Astrocyte (in vitro differentiated cells and primary cell): ENCODE data around the gene NFIA. TPM values are rescaled to one million over a fixed set of nuclear protein-coding genes. Genes with fewer than 3 reads are reported as not detected.

ENCODE experiments used
- DNase-seq: peaks from one replicate; pipeline ENCODE4 v3.0.0-alpha.2; 2010; ENCODE audit warnings: low read depth
- FAIRE-seq: peaks from 2 replicates; lab custom pipeline; 2011; peaks lifted over from hg19 to GRCh38; lab: Jason Lieb, UNC
- H2AFZ ChIP-seq: 2 replicates; pipeline ENCODE4 v1.6.0; 2012; ENCODE audit warnings: low read depth, low read length, inconsistent platforms
- H3K27ac ChIP-seq: 2 replicates; pipeline ENCODE4 v1.5.1; 2011; ENCODE audit warnings: low read depth, low read length, inconsistent platforms
- H3K27me3 ChIP-seq: 2 replicates; pipeline ENCODE4 v1.6.0; 2011; ENCODE audit warnings: low read length, inconsistent platforms; ENCODE audit not compliant: insufficient read depth
- H3K36me3 ChIP-seq: 2 replicates; pipeline ENCODE4 v1.5.1; 2011; ENCODE audit warnings: low read length, inconsistent platforms; ENCODE audit not compliant: insufficient read depth
- H3K4me1 ChIP-seq: 2 replicates; pipeline ENCODE4 v1.5.1; 2011; ENCODE audit warnings: low read length, inconsistent platforms; ENCODE audit not compliant: insufficient read depth
- H3K4me2 ChIP-seq: 2 replicates; pipeline ENCODE4 v1.6.0; 2012; ENCODE audit warnings: low read length, inconsistent platforms
- H3K4me3 ChIP-seq: 2 replicates; pipeline ENCODE4 v1.5.1; 2011; ENCODE audit warnings: low read depth, mild to moderate bottlenecking, low read length, inconsistent platforms; ENCODE audit not compliant: insufficient read depth
- H3K79me2 ChIP-seq: 2 replicates; pipeline ENCODE4 v1.6.0; 2012; ENCODE audit warnings: mild to moderate bottlenecking, low read length, inconsistent platforms; ENCODE audit not compliant: insufficient read depth
- H3K9ac ChIP-seq: 2 replicates; pipeline ENCODE4 v1.6.0; 2012; ENCODE audit warnings: mild to moderate bottlenecking, low read length, inconsistent platforms
- H3K9me3 ChIP-seq: 2 replicates; pipeline ENCODE4 v1.5.1; 2012; ENCODE audit warnings: low read depth, mild to moderate bottlenecking, low read length, inconsistent platforms; ENCODE audit not compliant: insufficient read depth
- H4K20me1 ChIP-seq: 2 replicates; pipeline ENCODE4 v1.6.0; 2012; ENCODE audit warnings: low read length, inconsistent platforms; ENCODE audit not compliant: insufficient read depth
- H3K27ac Mint-ChIP-seq: one replicate; pipeline ENCODE4 v1.8.0; 2021; ENCODE audit warnings: mild to moderate bottlenecking, mixed read lengths; ENCODE audit not compliant: unreplicated experiment
- H3K27me3 Mint-ChIP-seq: one replicate; pipeline ENCODE4 v1.8.0; 2021; ENCODE audit warnings: low read depth, mixed read lengths; ENCODE audit not compliant: unreplicated experiment
- H3K36me3 Mint-ChIP-seq: one replicate; pipeline ENCODE4 v1.8.0; 2021; ENCODE audit warnings: low read depth, mixed read lengths; ENCODE audit not compliant: unreplicated experiment
- H3K4me1 Mint-ChIP-seq: one replicate; pipeline ENCODE4 v1.8.0; 2021; ENCODE audit warnings: low read depth, mixed read lengths; ENCODE audit not compliant: unreplicated experiment
- H3K4me3 Mint-ChIP-seq: one replicate; pipeline ENCODE4 v1.8.0; 2021; ENCODE audit warnings: mild to moderate bottlenecking, moderate library complexity, mixed read lengths; ENCODE audit not compliant: unreplicated experiment
- H3K9me3 Mint-ChIP-seq: one replicate; pipeline ENCODE4 v1.8.0; 2021; ENCODE audit warnings: mild to moderate bottlenecking, mixed read lengths; ENCODE audit not compliant: unreplicated experiment
- CTCF ChIP-seq: IDR thresholded peaks from 2 replicates; pipeline ENCODE4 v1.5.1; 2011; ENCODE audit warnings: low read depth, mild to moderate bottlenecking, inconsistent platforms, low read length, moderate library complexity; ENCODE audit not compliant: insufficient read depth
- EZH2 ChIP-seq: IDR thresholded peaks from 2 replicates; pipeline ENCODE4 v1.6.1; 2012; ENCODE audit warnings: mild to moderate bottlenecking, low read length, inconsistent platforms; ENCODE audit not compliant: insufficient read depth
- total RNA-seq: library from RNA; stranded (reverse); gene quantifications from 2 replicates; pipeline ENCODE4 v1.2.1, GENCODE V29; 2021

NFIA gene
- total RNA-seq, 1 donor from 2014 or later = 4.6 TPM

- Histone ChIP-seq H2AFZ (no peak overlapping the region), H3K4me3 (no peak overlapping the region), H3K4me1 (peaks cover 13% of the 10 kb centered on the region), H4K20me1 (peaks cover 15% of the 10 kb centered on the region), H3K9ac (no peak overlapping the region), H3K27ac (no peak overlapping the region), H3K4me2 (no peak overlapping the region), H3K27me3 (peaks cover 78% of the 10 kb centered on the region), H3K9me3 (peaks cover 2% of the 10 kb centered on the region), H3K36me3 (no peaks in the 10 kb centered on the region), H3K79me2 (no peaks in the 10 kb centered on the region)
- no peak for FAIRE-seq
- Mint-ChIP-seq H3K4me1 (peaks cover 24% of the 10 kb centered on the region), H3K27ac (no peak overlapping the region), H3K36me3 (no peaks in the 10 kb centered on the region), H3K9me3 (no peaks in the 10 kb centered on the region), H3K4me3 (no peak overlapping the region), H3K27me3 (peaks cover 3% of the 10 kb centered on the region)
- DNase-seq = no peak
- TF ChIP-seq EZH2 (no peak), CTCF (no peak)
Measured at GRCh38 chr1:61334718-61335589, 252.6 kb downstream of the NFIA start.

GRCh38 chr1:61337037-61337436 lies 254.7 kb downstream of the NFIA start:
- peaks cover 78% of the 10 kb centered on the region for H3K27me3 ChIP-seq
- peaks cover 2% of the 10 kb centered on the region for H3K9me3 ChIP-seq
- DNase-seq = no peak
- Mint-ChIP-seq H3K27ac (peak overlapping the region; percentile 96), H3K4me1 (peaks cover 24% of the 10 kb centered on the region), H3K36me3 (no peaks in the 10 kb centered on the region), H3K27me3 (no peaks in the 10 kb centered on the region), H3K4me3 (no peak overlapping the region), H3K9me3 (no peaks in the 10 kb centered on the region)
- H3K4me2 ChIP-seq = peak overlapping the region; percentile 68
- H3K27ac ChIP-seq = no peak overlapping the region
- H3K4me3 ChIP-seq = no peak overlapping the region
- peaks cover 13% of the 10 kb centered on the region for H3K4me1 ChIP-seq
- H4K20me1 ChIP-seq = peaks cover 15% of the 10 kb centered on the region
- no peak overlapping the region for H2AFZ ChIP-seq
- TF ChIP-seq EZH2 (no peak), CTCF (no peak)
- no peaks in the 10 kb centered on the region for H3K36me3 ChIP-seq
- no peak for FAIRE-seq
- H3K79me2 ChIP-seq = no peaks in the 10 kb centered on the region
- no peak overlapping the region for H3K9ac ChIP-seq

GRCh38 chr1:61337441-61337951 lies 255.1 kb downstream of the NFIA start:
- peak overlapping the region; percentile 96 for H3K27ac Mint-ChIP-seq
- H2AFZ ChIP-seq = no peak overlapping the region
- FAIRE-seq (no peak), DNase-seq (peak; percentile 1)
- H4K20me1 ChIP-seq = peaks cover 15% of the 10 kb centered on the region
- H3K4me3 ChIP-seq = no peak overlapping the region
- H3K27me3 Mint-ChIP-seq = no peaks in the 10 kb centered on the region
- no peak overlapping the region for H3K9ac ChIP-seq
- no peak overlapping the region for H3K4me3 Mint-ChIP-seq
- H3K36me3 Mint-ChIP-seq = no peaks in the 10 kb centered on the region
- peaks cover 24% of the 10 kb centered on the region for H3K4me1 Mint-ChIP-seq
- H3K27me3 ChIP-seq = peaks cover 78% of the 10 kb centered on the region
- H3K4me1 ChIP-seq = peaks cover 13% of the 10 kb centered on the region
- peak overlapping the region; percentile 68 for H3K4me2 ChIP-seq
- TF ChIP-seq EZH2 (no peak), CTCF (no peak)
- no peaks in the 10 kb centered on the region for H3K36me3 ChIP-seq
- H3K9me3 ChIP-seq = peaks cover 2% of the 10 kb centered on the region
- H3K9me3 Mint-ChIP-seq = no peaks in the 10 kb centered on the region
- peak overlapping the region; percentile 11 for H3K27ac ChIP-seq
- H3K79me2 ChIP-seq = no peaks in the 10 kb centered on the region
